Hematopoietic multipotent progenitor cell treated with erythropoietin and hydrocortisone succinate and interleukin-3 and kit ligand, for 6 days (in vitro differentiated cells): ENCODE data around the gene AQP5.
"Not testable (repeated sequence)": the region's sequence is repeated elsewhere in the genome, so short reads cannot be mapped to it uniquely, and the experiment has no call there.

Experiments used
- DNase-seq: peaks from one replicate; pipeline ENCODE4 v3.0.0-alpha.2; 2015

Gene AQP5

DNA sequence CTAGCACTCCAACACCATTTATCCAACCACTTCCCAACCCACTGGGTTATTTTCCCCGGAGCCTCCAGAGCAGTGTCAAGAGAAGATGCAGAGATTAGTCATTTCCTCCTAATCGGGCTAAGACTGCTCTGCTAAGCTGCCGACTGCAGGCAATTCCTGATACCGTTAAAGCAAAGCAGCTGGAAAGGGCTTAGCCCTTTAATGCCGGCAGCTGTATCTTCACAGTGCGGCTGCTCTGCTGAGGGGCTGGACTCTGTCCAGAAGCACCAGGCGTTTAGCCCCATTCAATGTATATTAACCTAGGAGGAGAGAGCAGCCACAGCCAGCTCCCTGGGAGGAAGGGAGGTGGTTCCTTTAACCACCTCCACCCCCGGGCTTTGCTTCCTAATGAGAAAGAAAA lies 22.2 kb downstream of the AQP5 start:
- DNase-seq, result peak; percentile 73

GRCh38 chr12:49984476-49985359 lies 23.0 kb downstream of the AQP5 start:
- no peak for DNase-seq

- no peak for DNase-seq
Measured at GRCh38 chr12:49985981-49986380, 24.3 kb downstream of the AQP5 start.

- not testable (repeated sequence) for DNase-seq
Measured at GRCh38 chr12:49986476-49986875, 24.8 kb downstream of the AQP5 start.

- DNase-seq, result peak; percentile 46
Measured at GRCh38 chr12:49987625-49988303, 26.1 kb downstream of the AQP5 start.

GRCh38 chr12:49989400-49989799 lies 27.7 kb downstream of the AQP5 start:
- not testable (repeated sequence) for DNase-seq

DNA sequence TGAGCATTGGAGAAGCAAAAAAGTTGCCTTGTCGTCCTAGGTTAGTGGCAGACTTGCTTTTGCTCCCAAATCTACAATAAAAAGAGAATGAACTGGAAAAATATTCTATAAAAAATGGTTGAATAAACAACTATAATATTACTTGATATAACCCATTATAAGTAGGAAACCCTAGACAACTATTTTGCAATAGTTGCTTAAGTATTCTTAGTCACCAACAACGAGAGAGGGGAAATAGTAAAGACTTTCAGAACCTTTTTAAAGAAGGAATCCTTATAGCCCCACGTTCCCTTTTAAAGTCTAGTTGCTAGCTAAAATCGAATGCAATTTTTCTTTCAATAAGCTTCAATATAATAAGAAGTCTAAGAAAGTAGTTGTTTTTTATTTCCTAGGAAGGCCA lies 28.6 kb downstream of the AQP5 start:
- DNase-seq, result no peak

DNA sequence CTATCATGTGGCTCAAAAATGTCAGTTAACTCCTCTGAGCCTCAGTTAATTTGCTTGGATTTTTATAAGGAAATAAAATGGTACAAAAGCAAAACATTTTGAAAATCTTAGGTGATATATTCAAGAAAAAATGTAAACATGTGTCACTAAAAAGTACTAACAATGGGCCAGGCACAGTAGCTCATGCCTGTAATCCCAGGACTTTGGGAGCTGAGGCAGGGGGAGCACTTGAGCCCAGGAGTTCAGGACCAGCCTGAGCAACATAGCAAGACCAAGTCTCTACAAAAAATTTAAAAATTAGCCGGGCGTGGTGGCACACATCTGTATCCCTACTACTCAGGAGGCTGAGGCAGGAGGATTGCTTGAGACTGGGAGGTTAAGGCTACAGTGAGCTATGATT lies 36.8 kb downstream of the AQP5 start:
- DNase-seq, result no peak

DNA sequence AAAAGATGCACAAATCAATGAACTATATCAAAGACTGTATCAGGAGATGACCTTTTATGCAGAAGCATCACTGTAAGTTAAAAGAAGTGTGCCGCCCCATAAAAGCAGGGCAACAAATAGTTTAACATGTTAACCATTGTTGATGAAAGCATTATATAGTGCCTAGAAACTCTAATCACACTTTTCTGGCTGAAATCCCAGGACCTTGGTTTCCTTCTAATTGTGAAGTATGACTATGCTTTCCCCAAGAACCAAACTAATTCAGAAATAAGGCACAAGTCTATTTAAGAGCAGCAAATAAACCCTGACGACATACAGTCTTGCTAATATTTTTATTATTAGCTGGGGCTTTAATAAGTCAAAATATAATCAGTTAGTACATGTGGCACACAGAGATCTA lies 41.9 kb downstream of the AQP5 start:
- no peak for DNase-seq

- no peak for DNase-seq
Measured at GRCh38 chr12:50004696-50005095, 43.0 kb downstream of the AQP5 start.

DNA sequence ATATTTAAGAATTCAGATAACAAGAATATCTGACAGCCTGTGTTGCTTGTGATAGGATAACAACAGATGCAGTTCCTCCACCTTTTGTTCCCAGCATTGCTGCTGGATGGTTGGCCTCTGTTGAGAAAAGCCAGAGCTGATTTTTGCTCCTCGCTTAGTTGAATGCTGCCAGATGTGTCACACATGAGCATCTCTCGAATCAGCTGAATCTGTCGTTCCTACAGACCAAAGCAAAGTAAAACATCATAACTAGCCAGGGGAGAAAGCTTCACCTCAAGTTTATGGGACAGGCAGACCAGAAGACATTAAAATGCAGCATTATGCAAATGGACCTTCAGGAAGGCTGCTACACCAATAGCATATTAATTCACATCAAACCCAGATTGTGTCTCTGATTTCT lies 43.5 kb downstream of the AQP5 start:
- DNase-seq, result no peak

- DNase-seq, result no peak
Measured at GRCh38 chr12:50006280-50006679, 44.6 kb downstream of the AQP5 start.

DNA sequence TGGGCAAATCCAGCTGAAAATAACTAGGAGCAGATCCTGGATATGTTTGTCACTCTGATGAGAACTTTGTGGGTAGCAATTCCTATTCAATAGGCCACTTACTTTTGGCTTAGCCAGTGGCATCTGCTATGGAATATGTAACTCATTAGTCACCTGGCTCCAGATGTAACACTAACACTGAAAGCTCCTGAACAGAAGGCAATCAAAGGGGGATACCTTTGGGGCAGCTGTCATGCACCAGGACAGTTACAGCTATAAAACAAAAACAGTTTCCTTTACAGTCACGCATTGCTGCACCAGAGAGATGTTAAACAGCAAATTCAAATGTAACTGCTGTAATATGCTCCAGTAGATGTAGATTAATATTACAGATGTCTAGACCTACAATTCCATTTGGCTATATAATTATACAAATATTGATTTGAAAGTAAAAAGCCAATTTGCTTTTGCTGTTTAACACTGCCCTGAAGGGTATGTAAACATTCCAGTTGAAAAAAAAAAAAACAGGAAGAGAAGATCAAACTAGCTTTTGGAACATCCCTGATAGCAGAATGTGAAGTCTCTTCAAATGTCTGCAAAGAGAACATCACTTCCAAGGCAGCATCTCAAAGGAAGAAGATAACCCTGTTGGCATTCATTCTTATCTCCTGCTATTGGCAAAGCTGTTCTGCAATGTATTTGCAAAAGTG lies 45.2 kb downstream of the AQP5 start:
- DNase-seq, result no peak

DNA sequence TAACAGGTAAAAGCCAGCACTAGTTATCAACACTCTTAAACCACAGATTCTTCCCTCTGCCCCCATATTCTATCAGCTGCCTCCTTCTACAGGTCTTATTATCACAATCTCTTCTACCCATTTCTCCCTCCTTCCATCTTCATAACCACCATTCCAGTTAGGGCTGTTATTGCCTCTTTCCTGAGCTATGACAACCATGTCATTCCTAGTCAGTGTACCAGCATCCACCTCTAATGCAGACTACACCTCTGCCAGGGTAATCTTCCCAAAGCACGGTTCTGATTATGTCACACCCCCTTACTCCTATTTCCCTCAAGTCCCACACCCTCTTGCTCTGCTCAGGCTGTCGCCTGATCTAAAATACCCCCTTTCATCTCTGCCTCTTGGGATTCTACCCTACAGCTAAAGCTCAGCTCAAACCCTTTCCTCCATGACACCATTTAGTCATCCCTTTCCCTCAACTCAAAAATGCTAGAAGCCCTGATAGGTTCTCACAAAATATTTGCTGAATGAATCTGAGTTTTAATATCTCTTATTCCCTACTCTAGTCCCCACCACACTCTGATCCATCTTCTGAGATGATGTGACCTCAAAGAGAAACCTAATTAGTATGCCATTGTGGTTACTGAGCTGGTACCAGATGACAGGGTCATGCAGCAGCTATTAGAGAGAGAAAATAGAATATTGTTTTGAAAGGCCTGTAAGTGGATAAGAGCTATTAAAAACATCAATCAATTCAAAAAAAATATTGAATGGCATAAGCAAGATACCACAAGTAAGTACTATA lies 51.9 kb downstream of the AQP5 start:
- DNase-seq, result no peak

- DNase-seq, result no peak
Measured at GRCh38 chr12:50014342-50014741, 52.7 kb downstream of the AQP5 start.
